Activated naive CD4-positive, alpha-beta T cell treated with anti-CD3 and anti-CD28 coated beads, Interleukin-2, amount 50 U/mL, for 16 hours (primary cell): ENCODE data around the gene ERVW-1.
"Not testable (repeated sequence)": the region's sequence is repeated elsewhere in the genome, so short reads cannot be mapped to it uniquely, and the experiment has no call there.

ENCODE experiments used
- DNase-seq: peaks from one replicate; pipeline ENCODE4 v3.0.0-alpha.2; 2020

Gene ERVW-1

DNA sequence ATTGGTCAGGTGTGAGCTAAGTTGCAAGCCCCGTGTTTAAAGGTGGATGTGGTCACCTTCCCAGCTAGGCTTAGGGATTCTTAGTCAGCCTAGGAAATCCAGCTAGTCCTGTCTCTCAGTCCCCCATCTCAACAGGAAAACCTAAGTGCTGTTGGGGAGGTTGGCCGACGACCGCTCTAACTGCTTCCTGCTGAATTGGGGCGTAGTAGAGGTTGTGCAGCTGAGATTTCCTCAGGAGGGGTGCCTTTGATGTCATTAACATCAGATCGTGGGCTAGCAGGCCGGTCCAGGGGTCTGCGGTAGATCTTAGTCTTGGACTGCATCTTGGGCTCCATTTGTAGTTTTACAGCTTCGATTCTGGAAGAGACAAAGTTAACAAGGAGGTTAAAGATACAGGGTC is 9.2 kb downstream of the ERVW-1 start:
- DNase-seq, result not testable (repeated sequence)

DNA sequence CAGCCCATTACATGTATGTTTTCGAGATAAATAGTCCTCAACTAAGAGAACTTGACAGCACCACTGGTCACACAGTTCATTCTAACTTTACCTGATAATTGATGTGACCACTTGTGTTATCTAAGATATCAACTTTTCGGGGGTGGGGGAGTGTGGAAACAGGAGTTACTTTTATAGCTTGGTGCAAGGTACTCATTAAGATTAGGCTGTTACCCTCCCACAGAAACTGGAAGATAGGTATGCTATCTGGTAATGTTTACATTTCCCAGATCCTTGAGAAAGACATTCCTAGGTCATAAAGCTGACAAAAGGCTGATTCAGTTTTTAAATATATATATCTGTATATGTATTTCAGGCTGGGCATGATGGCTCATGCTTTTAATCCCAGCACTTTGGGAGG is 11.1 kb downstream of the ERVW-1 start:
- DNase-seq, result no peak

DNA sequence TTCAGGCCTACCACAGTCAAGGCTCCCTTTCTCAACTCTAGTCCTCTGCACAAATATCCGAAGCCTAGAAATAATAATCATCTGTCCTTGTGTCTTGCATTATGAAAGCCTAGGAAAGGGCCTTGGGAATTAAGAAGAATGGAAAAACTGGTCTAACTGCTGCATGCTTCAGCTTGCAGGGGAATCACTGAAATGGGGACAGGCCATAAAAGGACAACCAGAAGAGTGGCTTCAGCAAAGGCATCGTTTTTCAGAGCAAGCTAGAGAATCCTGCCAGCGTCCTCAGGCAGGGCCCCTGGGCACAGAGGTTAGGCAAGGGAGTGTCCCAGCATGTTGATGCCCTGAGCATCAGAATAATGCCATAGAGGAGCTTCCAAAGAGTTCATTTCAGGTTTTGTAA is 13.2 kb downstream of the ERVW-1 start:
- DNase-seq, result no peak

DNA sequence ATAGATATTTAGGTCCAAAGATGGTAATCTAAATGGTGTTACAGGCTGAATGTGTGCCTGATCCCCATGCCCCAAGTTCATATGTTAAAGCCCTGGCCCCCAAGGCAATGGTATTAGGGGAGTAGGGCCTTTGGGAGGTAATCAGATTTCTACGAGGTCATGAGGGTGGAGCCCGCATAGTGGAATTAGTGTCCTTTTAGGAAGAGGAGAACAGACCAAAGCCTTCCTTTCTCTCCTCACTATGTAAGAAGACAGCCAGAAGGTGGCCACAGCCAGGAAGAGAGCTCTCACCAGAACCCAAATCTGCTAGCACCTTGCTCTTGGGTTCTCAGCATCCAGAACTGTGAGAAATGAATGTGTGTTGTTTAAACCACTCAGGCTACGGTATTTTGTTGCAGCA is 15.2 kb downstream of the ERVW-1 start:
- DNase-seq, result no peak

DNA sequence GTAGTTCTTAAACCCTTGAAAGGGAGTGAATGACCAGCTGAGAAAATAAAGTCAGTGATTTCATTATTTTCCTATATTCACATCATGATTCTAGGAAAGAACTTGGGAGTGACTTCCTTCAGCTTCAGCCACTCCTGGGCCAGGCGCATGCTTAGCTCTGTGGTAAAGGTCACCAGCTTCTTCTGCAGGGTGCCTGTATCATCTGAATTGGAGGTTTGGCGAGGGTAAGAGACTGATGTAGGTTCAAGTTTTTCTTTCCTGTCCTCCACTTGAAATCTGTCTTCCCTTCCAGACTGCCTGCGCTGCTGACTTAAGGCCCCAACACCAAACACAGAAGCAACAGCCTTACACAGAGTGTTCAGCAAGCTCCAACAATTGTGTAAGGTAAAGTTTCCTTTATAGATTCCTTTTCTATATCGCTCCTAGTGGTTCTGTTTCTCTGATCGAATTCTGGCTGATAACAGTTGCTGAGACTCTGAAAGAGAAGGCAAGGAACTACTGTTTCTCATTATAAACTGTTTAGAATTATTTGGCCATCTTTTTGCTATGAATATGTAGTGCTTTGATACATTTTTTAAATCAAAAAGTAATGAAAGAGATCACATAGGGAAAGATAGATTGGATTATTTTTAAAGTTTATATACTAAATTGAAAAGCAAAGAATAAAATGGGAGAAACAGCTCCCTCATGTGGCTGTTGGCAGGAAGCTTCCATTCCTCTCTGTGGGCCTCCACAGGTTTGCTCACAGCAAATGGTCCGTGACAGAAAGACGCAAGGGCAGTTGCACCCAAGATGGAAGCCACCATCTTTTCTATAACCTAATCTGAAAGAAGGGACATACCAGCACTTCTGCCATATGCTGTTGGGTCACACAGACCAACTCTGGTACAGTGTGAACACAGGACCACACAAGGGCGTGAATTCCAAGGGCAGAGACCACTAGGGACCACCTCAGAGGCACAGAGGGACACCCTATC is 16.4 kb downstream of the ERVW-1 start:
- peak; percentile 20 for DNase-seq

DNA sequence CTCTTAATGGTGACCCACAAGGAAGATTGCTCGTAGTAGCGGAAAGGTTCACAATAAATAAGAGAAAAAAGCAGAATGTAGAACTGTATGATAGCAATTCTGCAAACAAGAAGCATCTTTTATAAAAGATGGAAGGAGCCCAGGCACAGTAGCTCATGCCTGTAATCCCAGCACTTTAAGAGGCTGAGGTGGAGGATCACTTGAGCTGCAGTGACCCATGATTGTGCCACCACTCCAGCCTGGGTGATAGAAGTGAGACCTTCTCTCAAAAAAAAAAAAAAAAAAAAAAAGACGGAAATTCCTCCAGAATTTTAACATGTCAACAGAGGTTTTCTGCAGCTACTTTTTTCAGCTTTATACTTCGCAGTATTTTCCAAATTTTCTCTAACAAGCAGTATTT is 17.2 kb downstream of the ERVW-1 start:
- no peak for DNase-seq

DNA sequence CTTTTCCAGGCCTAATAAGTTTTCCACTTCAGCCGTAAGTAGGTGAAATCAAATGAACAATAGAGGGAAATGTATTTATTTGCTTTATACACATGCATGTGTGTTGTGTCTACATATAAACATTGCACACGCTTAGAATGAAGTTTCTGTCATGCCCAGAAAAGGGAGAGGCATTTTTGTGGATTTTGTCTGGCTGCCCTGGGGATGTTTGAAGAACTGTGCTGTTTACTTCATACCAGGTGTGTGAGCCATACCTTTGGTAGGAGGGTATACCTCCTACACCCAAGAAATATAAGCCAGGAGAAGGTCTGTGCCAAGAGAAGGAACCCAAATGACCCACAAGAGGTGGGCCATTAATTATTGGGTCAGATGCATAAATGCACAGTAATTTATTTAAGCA is 17.6 kb downstream of the ERVW-1 start:
- no peak for DNase-seq

DNA sequence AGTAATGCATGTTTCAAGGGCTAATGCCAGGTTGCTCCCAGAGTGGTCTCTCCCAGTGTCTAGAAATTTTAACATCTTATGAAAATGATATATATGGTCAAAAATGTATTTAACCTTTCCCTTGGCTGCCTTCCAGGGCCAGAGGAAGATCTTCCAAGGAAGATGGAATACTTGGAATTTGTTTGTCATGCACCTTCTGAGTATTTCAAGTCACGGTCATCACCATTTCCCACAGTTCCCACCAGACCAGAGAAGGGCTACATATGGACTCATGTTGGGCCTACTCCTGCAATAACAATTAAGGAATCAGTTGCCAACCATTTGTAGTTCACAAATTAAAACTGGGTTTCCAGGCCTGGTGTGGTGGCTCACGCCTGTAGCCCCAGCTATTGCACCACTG is 21.5 kb downstream of the ERVW-1 start:
- no peak for DNase-seq

DNA sequence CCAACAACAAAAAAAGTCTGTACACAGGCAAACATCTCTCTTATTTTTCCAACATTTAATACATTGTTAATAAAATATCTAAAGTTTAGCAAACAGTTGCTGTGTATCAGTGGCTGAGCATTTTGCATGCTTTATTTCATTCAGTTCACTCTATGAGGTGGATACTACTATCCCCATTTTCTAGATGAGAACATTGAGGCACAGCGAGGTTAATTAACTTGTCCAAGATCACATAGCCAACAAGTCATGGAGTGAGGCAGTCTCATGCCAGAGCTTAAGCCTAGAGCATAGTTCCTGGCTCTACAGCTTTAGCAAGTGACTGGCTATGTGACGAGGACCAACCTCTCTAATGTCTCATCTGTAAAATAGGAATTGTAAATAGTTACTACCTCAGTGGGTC is 26.1 kb downstream of the ERVW-1 start:
- DNase-seq, result no peak

DNA sequence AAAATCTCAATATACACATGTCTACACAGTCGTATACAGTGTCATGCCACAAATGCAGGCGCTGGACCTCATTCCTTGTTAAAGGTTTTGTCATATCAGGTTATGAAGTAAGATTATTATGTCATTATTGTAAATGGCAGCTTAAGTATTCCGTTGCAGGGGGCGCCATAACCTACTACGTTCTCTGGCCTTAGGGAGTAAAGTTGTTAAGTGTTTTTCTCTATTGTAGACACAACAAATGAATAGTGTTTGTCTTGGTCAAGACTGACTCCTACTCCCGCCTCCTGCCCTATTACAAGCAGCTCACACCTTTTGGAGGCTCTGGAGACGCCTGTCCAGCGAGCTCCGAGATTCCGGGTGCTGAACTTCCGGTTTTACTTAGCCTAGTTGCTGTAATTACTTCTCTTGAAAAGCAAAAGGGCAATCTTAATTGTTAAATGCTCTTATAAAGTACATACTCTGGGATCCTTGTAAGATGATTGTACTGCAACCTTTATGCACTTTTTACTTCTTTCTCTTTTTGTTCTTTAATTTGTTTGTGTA is 29.5 kb downstream of the ERVW-1 start:
- DNase-seq, result peak; percentile 61

DNA sequence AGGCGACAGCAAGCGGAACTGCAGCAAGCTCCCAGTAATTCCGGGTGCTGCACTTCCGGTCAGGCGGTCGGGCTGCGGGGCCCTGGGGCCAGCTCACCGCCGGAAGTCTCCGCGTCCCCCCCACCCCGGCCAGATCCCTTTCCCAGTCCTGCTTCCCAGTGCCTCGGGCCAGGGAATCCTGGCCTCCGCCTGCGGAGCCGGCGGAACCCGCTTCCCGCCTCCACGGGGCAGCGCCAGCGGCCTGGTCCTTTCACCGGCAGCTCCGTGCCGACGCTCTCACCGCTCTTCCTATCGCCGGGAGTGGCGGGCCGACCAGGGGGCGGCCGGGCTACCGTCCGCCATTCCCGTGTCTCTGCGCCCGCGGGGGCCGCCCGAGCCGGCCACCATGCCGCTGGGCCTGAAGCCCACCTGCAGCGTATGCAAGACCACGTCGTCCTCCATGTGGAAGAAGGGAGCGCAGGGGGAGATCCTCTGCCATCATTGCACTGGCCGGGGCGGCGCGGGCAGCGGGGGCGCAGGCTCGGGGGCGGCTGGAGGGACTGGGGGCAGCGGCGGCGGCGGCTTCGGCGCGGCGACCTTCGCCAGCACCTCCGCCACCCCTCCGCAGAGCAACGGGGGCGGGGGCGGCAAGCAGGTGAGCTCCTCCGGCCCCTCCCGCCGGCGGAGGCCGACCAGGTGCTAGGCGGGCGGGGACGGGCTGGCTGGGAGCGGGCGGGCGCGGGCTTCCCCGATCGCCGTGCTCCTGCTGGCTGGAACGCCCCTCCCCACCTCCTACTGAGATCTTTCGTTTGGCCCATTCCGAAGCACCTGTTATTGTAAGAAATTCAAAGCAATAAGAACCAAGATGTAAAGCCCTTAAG is 30.2 kb downstream of the ERVW-1 start, which contains the start of gene GATAD1:
TSS of gene GATAD1 (plus strand) at position 138 of the 860 bp plus-strand sequence. CDS start at position 386, 248 bp downstream.
- DNase-seq, result peak; percentile 78

DNA sequence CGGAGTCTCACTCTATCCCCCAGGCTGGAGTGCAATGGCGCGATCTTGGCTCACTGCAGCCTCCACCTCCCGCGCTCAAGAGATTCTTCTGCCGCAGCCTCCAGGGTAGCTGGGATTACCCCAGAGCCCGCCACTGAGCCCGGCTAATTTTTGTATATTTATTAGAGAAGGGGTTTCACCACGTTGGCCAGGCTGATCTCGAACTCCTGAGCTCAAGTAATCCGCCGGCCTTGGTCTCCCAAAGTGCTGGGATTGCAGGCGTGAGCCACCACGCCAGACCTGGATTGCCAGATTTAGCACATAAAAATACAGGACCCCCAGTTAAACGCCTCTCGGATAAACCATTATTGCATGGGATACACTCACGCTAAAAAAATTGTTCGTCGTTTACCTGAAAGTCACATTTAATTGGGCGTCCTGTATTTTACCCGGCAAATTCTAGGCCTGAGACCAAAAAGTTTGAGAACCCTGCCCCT is 30.8 kb downstream of the ERVW-1 start:
- no peak for DNase-seq

DNA sequence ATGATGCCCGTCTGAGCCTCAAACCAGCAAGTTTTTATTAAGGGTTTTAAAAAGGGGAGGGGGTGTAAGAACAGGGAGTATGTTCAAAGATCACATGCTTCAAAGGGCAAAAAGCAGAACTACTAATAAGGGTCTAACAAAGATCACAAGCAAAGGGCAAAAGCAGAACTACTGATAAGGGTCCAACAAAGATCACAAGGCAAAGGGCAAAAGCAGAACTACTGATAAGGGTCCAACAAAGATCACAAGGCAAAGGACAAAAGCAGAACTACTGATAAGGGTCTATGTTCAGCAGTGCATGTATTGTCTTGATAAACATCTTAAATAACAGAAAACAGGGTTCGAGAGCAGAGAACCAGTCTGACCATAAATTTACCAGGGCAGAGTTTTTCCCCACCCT is 35.0 kb downstream of the ERVW-1 start:
- not testable (repeated sequence) for DNase-seq

DNA sequence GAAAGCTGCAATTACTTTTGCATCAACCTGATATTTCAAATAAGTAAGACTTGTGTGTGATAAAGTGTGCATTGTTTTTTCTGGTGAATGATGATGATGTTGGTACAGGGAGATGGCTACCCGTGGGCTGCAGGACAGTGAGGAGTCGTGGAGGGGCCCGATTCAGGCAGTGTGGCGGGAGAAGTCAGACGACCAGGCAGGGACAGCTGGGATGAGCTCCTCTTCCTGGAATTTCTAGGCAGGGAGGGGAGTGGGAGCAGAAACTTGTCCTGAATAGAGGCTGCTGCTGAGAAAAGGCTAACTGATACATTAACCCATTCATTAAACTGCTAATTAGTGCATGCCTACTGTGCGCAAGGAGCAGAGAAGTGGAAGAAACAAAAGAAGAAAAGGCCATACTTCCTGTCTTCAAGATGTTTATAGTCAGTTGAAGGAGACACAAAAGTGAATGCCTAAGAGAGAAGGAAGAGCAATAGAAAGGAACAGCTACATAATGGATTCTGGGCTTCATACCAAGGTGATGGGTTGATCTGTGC is 39.7 kb downstream of the ERVW-1 start:
- DNase-seq, result no peak

DNA sequence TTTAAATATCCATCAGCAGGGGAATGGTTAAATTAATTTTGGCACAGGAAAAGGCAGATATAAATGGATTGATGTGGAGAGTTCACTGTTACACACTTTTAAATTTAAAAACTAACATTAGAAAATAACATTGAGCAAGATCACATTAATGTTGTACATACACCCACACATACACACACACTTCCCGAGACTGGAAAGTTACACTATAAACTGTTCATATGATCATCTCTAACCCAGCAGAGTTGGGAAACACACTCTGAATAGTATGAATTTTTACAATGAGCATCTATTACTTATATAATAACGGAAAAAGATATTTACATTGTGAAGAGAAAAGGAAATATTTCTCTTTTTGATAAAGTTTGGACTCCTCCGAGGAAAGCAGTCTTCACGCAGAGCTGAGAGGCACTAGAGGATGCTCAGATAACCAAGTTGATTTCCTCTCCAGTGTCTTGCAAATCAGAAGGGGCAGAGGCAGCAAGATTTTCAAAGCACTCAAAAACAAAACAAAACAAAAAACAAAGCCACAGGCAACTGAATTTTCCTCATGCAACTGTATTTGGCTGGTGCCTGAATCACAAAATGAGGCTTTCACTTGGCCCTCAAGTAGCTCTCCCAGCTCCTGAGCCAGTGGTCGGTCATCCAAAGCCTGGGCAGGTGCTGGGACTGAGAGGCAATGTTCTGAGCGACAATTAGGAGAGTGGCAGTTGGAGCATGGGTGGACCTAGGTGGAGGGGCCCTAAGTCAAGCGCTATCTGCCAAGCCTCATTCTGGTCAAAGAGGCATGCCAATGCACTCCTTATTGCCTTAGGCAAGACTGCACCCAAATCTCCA is 40.9 kb downstream of the ERVW-1 start:
- no peak for DNase-seq

DNA sequence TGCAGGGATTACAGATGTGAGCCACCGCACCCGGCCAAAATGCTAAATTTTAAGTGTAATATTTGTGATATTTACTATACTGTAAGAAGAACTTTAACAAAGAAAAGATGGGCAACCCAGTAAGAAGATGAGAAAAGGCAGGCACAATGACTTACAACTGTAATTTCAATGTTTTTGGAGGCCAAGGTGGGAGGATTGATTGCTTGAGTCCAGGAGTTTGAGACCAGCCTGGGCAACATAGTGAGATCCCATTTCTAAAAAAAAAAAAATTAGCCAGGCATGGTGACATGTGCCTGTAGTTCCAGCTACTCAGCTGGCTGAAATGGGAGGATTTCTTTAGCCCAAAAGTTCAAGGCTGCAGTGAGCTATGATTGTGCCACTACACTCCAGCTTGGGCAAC is 42.2 kb downstream of the ERVW-1 start:
- DNase-seq, result no peak

DNA sequence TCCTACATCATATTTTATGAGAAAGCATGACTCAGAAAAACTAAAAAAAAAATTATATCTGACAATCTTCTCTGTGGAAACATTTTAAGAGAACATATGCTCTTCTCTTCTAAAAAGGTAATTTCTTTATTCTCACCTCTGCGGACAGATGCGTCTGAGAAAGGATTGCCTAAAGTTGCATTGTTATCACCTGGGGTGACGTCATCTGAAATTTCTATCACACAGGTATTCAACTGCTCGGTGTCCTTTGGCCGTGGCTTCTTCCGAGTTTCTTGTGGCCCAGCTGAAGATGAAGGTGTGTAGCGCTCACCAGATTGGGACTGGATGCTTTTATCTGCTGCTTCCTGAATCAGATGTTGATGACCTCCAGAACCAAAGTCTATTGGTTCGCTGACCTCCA is 44.7 kb downstream of the ERVW-1 start:
- DNase-seq, result no peak

DNA sequence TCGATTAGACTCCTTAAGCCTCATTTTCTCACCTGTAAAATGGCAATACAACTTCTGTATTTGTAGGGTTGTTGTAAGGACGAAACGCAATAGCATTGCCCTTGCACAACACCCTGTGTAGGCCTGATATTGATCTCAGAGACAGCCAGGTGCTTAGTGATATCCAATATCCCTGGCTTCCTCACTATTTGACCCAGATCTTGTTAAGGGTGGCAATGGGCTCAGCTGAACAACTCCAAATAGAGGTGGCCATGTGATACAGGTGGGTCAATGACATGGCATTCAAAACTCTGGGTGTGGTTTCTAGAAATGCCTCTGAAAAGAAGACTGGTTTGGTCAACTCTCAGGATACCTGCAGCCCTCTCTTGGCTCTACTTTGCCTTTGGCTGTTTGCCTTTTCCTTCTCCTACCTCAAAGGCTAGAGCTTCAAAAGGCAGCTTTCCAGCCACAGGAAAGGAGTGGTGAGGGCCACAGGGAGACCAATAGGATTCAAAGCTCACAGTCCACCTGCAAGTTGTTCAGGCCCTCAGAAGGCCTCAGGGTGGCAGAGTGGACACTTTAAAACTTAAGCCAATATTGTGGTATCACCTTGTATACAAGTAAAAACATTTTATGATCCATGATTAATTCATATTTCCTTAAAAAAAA is 45.3 kb downstream of the ERVW-1 start:
- no peak for DNase-seq

DNA sequence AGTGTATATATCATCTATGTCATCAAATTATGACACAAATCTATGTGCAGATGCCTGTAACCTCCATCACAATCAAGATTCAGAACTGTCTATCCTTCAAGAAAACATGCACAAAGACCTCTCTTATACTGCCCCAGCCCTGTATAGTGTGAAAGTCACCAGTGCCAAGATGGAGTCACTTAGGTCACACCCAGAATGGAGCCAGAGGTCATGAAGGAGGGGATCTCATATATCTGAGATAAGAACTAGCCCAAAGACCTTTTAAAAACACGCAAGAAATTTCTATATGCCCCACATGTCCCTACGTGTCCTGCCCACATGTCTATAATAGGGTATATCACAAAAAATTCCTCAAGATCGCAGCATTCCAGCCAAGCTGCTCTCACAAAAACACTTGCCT is 50.6 kb downstream of the ERVW-1 start:
- DNase-seq, result no peak

DNA sequence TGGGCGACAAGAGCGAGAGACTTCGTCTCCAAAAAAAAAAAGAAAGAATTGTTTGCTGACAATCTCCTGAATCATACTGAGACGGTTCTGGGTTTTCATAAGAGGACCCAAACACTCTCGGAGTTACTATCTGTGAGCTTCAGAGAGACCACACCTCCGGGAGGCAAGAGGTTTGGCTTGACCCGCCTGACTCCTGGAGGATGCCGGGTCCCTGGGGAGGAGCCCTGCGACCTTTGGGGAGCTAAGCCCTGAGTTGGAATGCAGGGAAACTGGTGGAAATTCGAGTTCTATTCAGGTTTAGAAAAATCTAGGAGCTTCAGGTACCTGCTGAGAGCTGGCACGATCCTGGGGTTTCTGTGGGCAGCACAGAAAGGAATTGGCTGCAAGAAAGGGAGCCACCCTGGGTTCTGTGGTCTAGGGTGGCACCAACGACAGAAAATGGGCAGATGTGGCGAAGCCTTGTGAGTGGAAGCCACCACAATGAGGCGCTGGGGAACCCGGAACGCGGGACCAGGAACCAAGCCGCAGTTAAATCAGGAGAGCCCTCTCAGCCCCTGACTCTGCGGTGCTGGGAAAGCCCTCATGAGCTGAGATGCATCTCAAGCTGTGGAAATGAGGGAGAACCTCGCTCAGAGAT is 52.3 kb downstream of the ERVW-1 start:
- no peak for DNase-seq

DNA sequence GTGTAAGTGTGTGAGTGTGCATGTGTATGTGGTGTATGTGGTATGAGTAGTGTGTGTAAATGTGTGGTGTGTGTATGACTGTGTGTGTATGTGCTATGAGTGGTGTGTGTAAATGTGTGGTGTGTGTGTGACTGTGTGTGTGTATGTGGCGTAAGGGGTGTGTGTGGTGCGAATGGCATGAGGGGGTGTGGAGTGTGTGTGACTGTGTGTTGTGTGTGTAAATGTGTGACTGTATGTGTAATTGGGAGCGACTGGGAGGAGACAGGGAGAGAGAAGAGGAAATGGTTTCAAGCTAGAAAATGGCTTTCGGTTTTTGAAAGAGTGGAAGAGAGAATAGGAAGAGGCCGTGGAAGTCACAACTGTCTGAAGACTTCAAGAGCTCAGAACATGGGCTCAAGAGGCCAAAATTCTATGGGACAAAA is 54.0 kb downstream of the ERVW-1 start:
- DNase-seq, result no peak
